Cardiac fibroblast (primary cell): Measurements from ENCODE around the gene TMPRSS2.

Experiments used
- DNase-seq, 2 donors: peaks; one replicate each; pipeline versions ENCODE4 v3.0.0 to v3.0.0-alpha.2; 2010; ENCODE audit warnings: low read depth in 2 of 2
- H3K4me3 ChIP-seq, 2 donors: replicated peaks in 1 of 2; 1 replicate in 1 of 2; 2 replicates in 1 of 2; pipeline ENCODE4 v1.5.1; 2011; ENCODE audit warnings: low read depth in 2 of 2, low read length in 2 of 2, mild to moderate bottlenecking in 2 of 2, moderate library complexity in 1 of 2
- TF ChIP-seq, protein P1 (sequence below): IDR thresholded peaks from one replicate; pipeline ENCODE4 v1.5.1; 2011; ENCODE audit warnings: low read depth, mild to moderate bottlenecking, low read length, inconsistent platforms

The TMPRSS2 gene

DNA sequence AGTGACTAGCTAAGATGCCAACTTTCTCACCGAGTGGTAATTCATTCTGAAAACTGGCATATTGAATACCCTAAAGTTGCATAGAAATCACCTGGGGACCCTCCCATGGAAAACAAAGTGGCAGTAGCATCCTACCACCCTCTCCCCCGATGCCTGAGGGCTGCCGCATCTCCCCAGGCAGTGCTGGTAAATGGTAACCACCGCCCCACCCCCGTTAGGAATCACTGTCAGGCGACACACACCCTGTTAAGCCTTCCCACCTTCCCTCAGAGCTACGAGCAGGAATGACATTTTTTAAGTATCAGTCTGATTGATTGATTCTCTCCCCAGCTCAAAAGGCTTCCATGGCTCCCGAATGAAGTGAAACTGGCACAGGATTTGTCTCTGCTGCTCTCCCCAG, 28.3 kb downstream of the TMPRSS2 start:
- no peak overlapping the region for H3K4me3 ChIP-seq
- DNase-seq: no peak
- TF ChIP-seq, protein P1, sequence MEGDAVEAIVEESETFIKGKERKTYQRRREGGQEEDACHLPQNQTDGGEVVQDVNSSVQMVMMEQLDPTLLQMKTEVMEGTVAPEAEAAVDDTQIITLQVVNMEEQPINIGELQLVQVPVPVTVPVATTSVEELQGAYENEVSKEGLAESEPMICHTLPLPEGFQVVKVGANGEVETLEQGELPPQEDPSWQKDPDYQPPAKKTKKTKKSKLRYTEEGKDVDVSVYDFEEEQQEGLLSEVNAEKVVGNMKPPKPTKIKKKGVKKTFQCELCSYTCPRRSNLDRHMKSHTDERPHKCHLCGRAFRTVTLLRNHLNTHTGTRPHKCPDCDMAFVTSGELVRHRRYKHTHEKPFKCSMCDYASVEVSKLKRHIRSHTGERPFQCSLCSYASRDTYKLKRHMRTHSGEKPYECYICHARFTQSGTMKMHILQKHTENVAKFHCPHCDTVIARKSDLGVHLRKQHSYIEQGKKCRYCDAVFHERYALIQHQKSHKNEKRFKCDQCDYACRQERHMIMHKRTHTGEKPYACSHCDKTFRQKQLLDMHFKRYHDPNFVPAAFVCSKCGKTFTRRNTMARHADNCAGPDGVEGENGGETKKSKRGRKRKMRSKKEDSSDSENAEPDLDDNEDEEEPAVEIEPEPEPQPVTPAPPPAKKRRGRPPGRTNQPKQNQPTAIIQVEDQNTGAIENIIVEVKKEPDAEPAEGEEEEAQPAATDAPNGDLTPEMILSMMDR: no peak

DNA sequence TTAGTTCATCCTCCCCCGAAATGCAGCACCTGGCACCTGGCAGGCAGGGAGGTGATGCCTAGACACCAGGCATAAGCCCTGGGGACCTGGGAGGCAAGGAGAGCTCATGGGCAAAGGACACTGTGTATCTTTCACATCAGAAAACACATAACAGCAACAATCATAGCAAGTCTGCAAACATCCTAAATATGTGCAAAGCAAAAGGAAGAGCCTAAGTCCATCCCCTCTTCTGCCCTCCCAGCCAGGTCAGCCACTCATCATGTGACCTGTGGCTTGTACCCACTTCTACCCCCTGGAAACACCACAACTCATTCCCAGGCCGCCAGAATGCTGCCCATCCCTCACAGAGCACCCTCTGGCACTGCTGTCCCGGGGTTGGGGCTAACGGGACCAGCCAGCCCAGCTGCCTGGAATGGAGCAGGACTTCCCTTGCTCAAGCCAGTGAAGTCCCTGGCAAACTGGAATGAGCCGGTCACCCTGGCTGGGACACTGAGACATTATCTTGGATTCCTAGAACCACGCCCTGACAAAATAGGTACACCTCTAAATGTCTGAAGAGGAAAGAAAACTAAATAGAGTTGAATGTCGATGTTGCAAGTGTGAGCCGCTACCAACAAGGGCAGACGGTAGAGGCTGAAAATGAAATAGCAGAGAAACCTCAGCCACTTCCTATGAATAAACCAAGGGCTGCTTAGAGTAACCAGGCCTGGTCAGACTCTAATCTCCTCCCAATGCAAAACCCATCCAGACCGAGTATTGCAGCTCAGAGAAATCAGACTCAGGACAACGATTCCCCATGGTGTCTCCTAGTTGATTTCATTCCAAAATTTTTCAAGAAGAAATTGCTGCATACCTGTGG, 29.4 kb downstream of the TMPRSS2 start:
- no peak for DNase-seq
- no peak overlapping the region for H3K4me3 ChIP-seq
- TF ChIP-seq, protein P1: no peak

DNA sequence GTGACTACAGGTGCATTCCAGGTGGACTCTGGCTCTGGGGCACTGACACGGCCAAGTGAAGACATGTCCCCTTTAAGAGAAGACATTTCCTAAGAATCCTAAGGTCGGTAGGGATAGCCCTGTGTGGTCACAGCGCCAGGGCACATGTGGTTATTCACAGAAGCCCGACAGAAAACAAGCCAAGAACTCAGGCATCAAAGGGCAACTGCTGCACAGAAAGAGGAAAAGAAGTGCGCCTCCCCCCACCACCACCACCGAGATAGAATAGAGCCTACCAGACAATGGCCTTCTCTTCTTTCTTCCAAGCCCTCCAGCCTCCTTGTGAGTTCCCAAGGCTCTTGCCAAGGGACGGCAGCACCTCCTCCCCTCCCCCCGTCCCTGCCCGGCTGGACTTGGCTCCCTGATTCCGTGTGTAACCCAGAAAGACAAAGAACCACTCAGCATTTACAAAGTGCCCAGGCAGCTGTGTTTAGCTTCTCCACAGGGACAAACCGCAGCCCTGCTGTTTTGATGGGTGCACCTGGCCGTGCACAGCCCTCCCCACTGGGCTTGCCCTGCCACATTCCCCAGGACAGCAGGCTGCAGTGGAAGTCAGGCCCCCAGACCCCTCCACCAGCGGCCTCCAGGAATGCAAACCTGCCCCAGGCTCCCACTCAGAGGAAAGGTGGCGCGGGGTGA, 30.2 kb downstream of the TMPRSS2 start:
- TF ChIP-seq, protein P1: no peak
- H3K4me3 ChIP-seq: no peak overlapping the region
- peak in 1 of 2 donors; percentile 21 for DNase-seq

DNA sequence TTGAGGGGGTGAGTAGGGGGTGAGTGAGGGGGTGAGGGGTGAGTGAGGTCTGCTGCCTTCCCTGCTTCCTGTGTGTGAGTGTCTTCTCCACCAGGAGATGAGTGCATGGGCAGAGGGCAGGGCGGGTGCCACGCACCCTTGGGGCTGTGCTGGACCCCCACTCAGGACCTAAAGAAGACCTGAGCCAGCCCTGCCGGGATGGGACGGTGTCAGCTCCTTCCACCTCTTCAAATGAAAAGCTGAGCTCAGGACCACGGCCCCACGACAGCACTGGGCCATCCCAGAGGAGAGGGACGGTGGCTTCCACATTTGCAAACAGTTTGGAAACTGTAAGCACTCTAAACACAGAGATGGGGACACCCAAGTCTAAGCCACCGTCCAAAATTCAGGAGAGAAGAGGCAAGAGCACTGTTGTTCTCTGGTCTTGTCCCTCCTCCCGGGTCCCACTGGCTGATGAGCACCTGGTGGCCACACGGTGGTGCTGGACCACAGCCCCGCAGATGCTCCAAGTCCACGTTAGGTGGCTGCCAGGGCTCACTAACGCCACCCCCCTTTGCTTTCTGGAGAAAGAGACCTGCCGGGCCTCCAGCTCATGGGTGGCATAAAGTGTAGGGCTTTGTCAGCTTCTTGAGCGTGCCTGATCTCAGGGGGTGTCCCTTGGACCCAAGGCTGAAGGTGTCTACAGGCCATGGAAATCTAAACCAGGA, 32.1 kb downstream of the TMPRSS2 start:
- DNase-seq: no peak
- no peak overlapping the region for H3K4me3 ChIP-seq
- TF ChIP-seq, protein P1: no peak

DNA sequence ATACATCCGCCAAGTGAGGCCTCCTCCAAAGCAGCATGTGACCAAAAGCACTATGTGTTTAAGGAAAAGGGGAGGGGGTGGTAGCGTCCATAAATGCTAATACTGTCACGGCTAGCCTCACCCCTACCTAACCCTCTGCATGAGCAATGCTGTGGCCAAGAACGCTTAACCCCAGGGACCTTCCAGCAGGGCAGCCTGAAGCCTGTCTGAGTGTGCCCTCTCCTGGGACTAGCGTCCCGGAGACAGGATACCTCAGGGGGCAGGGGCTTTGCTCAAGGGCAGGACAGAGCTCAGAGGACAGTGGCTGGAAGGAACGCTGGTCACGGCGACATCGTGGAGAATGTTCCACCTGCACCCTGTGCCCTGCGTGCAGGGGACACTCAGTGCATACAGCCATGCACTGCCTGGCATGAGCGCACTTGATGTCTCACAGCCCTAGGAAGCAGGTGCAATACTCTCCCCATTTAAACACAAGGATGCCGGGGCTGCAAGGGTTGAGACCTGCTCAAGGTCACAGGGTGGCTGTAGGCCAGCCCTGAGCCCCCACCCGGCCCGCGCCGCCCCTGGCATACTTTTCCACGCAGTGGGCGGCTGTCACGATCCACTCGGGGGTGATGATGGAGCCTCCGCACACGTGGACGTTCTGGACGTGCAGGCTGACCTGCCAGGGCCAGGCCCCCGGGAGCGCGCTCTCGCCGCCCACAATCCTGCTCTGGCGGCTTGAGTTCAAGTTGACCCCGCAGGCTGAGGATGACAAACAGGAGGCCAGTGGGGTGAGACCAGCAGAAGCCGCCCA, 35.0 kb downstream of the TMPRSS2 start:
- H3K4me3 ChIP-seq: no peak overlapping the region
- DNase-seq: no peak
- TF ChIP-seq, protein P1: no peak

DNA sequence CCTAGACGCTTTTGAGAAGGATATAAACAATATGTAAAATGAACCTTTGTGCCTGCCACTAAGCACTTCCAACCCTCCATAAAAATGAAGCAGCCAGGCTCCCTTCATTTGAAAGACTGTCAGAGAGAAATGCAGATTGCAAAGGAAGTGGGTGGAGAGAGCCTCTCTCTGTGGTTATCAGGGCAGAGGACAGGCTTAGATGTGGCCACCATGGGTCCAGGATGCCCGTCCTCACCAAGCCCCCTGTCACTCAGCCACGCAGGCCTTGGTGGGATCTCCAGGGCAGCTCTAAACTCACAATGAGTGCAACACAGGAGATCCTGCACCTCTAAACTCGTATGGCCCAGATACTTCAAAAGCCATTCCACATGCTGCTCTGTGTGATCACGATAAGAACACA, 37.9 kb downstream of the TMPRSS2 start:
- no peak for DNase-seq
- H3K4me3 ChIP-seq: no peak overlapping the region
- TF ChIP-seq, protein P1: no peak
